LoVo (cell line): ENCODE data around the gene SFRP5.

ENCODE experiments used
- DNase-seq: peaks from one replicate; pipeline ENCODE4 v3.0.0-alpha.2; 2016; ENCODE audit warnings: low spot score

Gene SFRP5

GRCh38 chr10:97736403-97736901 lies 35.3 kb downstream of the SFRP5 start:
- DNase-seq = no peak

- no peak for DNase-seq
Measured at GRCh38 chr10:97734021-97734420, 37.8 kb downstream of the SFRP5 start.

- no peak for DNase-seq
Measured at GRCh38 chr10:97733256-97733655, 38.5 kb downstream of the SFRP5 start.

GRCh38 chr10:97732052-97732359 lies 39.8 kb downstream of the SFRP5 start:
- DNase-seq = no peak

- peak; percentile 77 for DNase-seq
Measured at GRCh38 chr10:97731346-97732051, 40.3 kb downstream of the SFRP5 start.

- DNase-seq = no peak
Measured at GRCh38 chr10:97729014-97729413, 42.8 kb downstream of the SFRP5 start.

- no peak for DNase-seq
Measured at GRCh38 chr10:97726636-97727178, 45.1 kb downstream of the SFRP5 start.

- DNase-seq = no peak
Measured at GRCh38 chr10:97724341-97724941, 47.4 kb downstream of the SFRP5 start.

GRCh38 chr10:97723001-97723400 lies 48.8 kb downstream of the SFRP5 start:
- no peak for DNase-seq

GRCh38 chr10:97721871-97722780 lies 49.7 kb downstream of the SFRP5 start:
- DNase-seq = peak; percentile 7

- no peak for DNase-seq
Measured at GRCh38 chr10:97719602-97720001, 52.2 kb downstream of the SFRP5 start.

- peak; percentile 93 for DNase-seq
Measured at GRCh38 chr10:97718659-97719142, 53.1 kb downstream of the SFRP5 start.

- DNase-seq = no peak
Measured at GRCh38 chr10:97718178-97718577, 53.6 kb downstream of the SFRP5 start.

- no peak for DNase-seq
Measured at GRCh38 chr10:97717627-97718026, 54.2 kb downstream of the SFRP5 start.
